HG02970 (cell line): ENCODE data around the gene SLC12A7.
"Not testable (repeated sequence)": the region's sequence is repeated elsewhere in the genome, so short reads cannot be mapped to it uniquely, and the experiment has no call there.

Experiments used
- ATAC-seq: cut with Tn5 transposase; IDR thresholded peaks from one replicate; pipeline ENCODE4 v1.9.1; 2021; ENCODE audit warnings: mild to moderate bottlenecking, moderate library complexity, moderate number of reproducible peaks; ENCODE audit not compliant: unreplicated experiment, low FRiP score

The SLC12A7 gene

GRCh38 chr5:1029945-1030625 is 81.8 kb downstream of the SLC12A7 start:
- ATAC-seq = no peak

- no peak for ATAC-seq
Measured at GRCh38 chr5:1029282-1029944, 82.5 kb downstream of the SLC12A7 start.

GRCh38 chr5:1028481-1029281 is 83.2 kb downstream of the SLC12A7 start:
- ATAC-seq = no peak

- ATAC-seq = no peak
Measured at GRCh38 chr5:1027631-1028441, 84.0 kb downstream of the SLC12A7 start.

- ATAC-seq = no peak
Measured at GRCh38 chr5:1026700-1027621, 84.9 kb downstream of the SLC12A7 start.

- ATAC-seq = not testable (repeated sequence)
Measured at GRCh38 chr5:1021969-1022336, 89.9 kb downstream of the SLC12A7 start.

GRCh38 chr5:1021136-1021968 is 90.5 kb downstream of the SLC12A7 start:
- no peak for ATAC-seq

GRCh38 chr5:1020452-1020961 is 91.4 kb downstream of the SLC12A7 start:
- no peak for ATAC-seq

GRCh38 chr5:1019001-1019905 is 92.6 kb downstream of the SLC12A7 start:
- no peak for ATAC-seq

- ATAC-seq = no peak
Measured at GRCh38 chr5:1018596-1018995, 93.3 kb downstream of the SLC12A7 start.

GRCh38 chr5:1017691-1018455 is 94.0 kb downstream of the SLC12A7 start:
- no peak for ATAC-seq

- ATAC-seq = no peak
Measured at GRCh38 chr5:1017056-1017455, 94.8 kb downstream of the SLC12A7 start.

GRCh38 chr5:1016476-1016875 is 95.4 kb downstream of the SLC12A7 start:
- no peak for ATAC-seq

- ATAC-seq = no peak
Measured at GRCh38 chr5:1016036-1016435, 95.8 kb downstream of the SLC12A7 start.

GRCh38 chr5:1015507-1015906 is 96.4 kb downstream of the SLC12A7 start:
- ATAC-seq = no peak

- no peak for ATAC-seq
Measured at GRCh38 chr5:1014781-1015221, 97.1 kb downstream of the SLC12A7 start.

GRCh38 chr5:1014346-1014745 is 97.5 kb downstream of the SLC12A7 start:
- ATAC-seq = no peak
